Suprapubic skin (tissue), 4 donors: ENCODE results near the gene FBH1. TPM values are rescaled to one million over a fixed set of nuclear protein-coding genes. Genes with fewer than 3 reads are reported as not detected.
A peak's percentile ranks its signal among the peaks of the same experiment; 100 is the strongest.

Experiments used
- DNase-seq, 2 donors: peaks; one replicate each; pipeline ENCODE4 v3.0.0-alpha.2; 2019; ENCODE audit warnings: low spot score in 2 of 2
- H3K27ac ChIP-seq: fragments of 200-600 bp; sonication (generic); one replicate; pipeline ENCODE4 v1.5.1; 2019
- H3K27me3 ChIP-seq: fragments of 200-600 bp; sonication (generic); one replicate; pipeline ENCODE4 v1.5.1; 2019
- H3K36me3 ChIP-seq: fragments of 200-600 bp; sonication (generic); one replicate; pipeline ENCODE4 v1.5.1; 2019
- H3K4me1 ChIP-seq: fragments of 200-600 bp; sonication (generic); one replicate; pipeline ENCODE4 v1.5.1; 2019
- H3K4me3 ChIP-seq: fragments of 200-600 bp; sonication (generic); one replicate; pipeline ENCODE4 v1.5.1; 2019; ENCODE audit warnings: mild to moderate bottlenecking
- H3K9me3 ChIP-seq: fragments of 200-600 bp; sonication (generic); one replicate; pipeline ENCODE4 v1.5.1; 2019
- CTCF ChIP-seq, 2 donors: fragments of 200-600 bp in 1 of 2; fragments of 450-650 bp in 1 of 2; sonication (generic) in 1 of 2; IDR thresholded peaks; one replicate each; pipeline ENCODE4 v1.5.1; 2016 to 2019; ENCODE audit warnings: antibody characterized with exemption in 2 of 2, mild to moderate bottlenecking in 1 of 2, moderate library complexity in 1 of 2
- EP300 ChIP-seq: sonication (generic); formaldehyde crosslinking; IDR thresholded peaks from one replicate; pipeline ENCODE4 v1.6.1; 2017; ENCODE audit warnings: antibody characterized with exemption
- POLR2A ChIP-seq, 2 donors: fragments of 450-650 bp; IDR thresholded peaks; one replicate each; pipeline ENCODE4 v1.6.1; 2017; ENCODE audit warnings: antibody characterized with exemption in 2 of 2, mild to moderate bottlenecking in 2 of 2, moderate library complexity in 2 of 2
- POLR2AphosphoS5 ChIP-seq, 3 donors: sonication (generic); formaldehyde crosslinking; IDR thresholded peaks; one replicate each; pipeline ENCODE4 v1.6.1; 2017; ENCODE audit warnings: antibody characterized with exemption in 3 of 3
- WGBS: methylation state at CpG from one replicate; pipeline ENCODE4 v1.1.5; 2018; 5-methylcytosine and 5-hydroxymethylcytosine counted together
- total RNA-seq, 4 donors: library from RNA; depleted of rRNA; stranded (reverse); fragments of >200 nt; gene quantifications; one replicate each; pipeline ENCODE4 v1.1.0, GENCODE V29; 2016

FBH1 gene
- total RNA-seq, 4 donors from 2014 or later, result 70.9 to 131 (median 90.6) TPM

- DNase-seq, result peak in 1 of 2 donors; percentile 10
- WGBS, result 90% methylated on average over 4 of the region's 4 CpGs
- Histone ChIP-seq H3K9me3 (no peaks in the 10 kb centered on the region), H3K36me3 (peaks cover 81% of the 10 kb centered on the region), H3K27me3 (no peaks in the 10 kb centered on the region), H3K4me1 (no peaks in the 10 kb centered on the region), H3K4me3 (no peak overlapping the region), H3K27ac (no peak overlapping the region)
- TF ChIP-seq POLR2AphosphoS5 (IDR thresholded peaks at IDR 0.05) (no peak), EP300 (no peak), POLR2A (IDR thresholded peaks at IDR 0.05) (no peak), CTCF (IDR thresholded peaks at IDR 0.05) (no peak)
Observed at GRCh38 chr10:5911670-5912069, 21.6 kb downstream of the FBH1 start.

- Histone ChIP-seq H3K4me1 (peaks cover 7% of the 10 kb centered on the region), H3K4me3 (no peak overlapping the region), H3K27me3 (no peaks in the 10 kb centered on the region), H3K27ac (no peak overlapping the region), H3K36me3 (peaks cover 97% of the 10 kb centered on the region), H3K9me3 (no peaks in the 10 kb centered on the region)
- no peak for DNase-seq
- no peak for TF ChIP-seq POLR2AphosphoS5 (IDR thresholded peaks at IDR 0.05)
- TF ChIP-seq CTCF (IDR thresholded peaks at IDR 0.05), result no peak
- TF ChIP-seq POLR2A (IDR thresholded peaks at IDR 0.05), result no peak
- TF ChIP-seq EP300, result no peak
- WGBS, result 88% methylated on average over 4 of the region's 4 CpGs
Observed at GRCh38 chr10:5913736-5914135, 23.7 kb downstream of the FBH1 start.

GRCh38 chr10:5915451-5915850 is 25.4 kb downstream of the FBH1 start:
- TF ChIP-seq POLR2AphosphoS5 (IDR thresholded peaks at IDR 0.05) (no peak), CTCF (IDR thresholded peaks at IDR 0.05) (no peak), POLR2A (IDR thresholded peaks at IDR 0.05) (no peak)
- Histone ChIP-seq H3K36me3 (peaks cover 95% of the 10 kb centered on the region), H3K27me3 (no peaks in the 10 kb centered on the region), H3K27ac (no peak overlapping the region), H3K4me1 (peaks cover 7% of the 10 kb centered on the region), H3K4me3 (no peak overlapping the region), H3K9me3 (no peaks in the 10 kb centered on the region)
- WGBS, result 90% methylated on average over 14 of the region's 14 CpGs
- no peak for DNase-seq

GRCh38 chr10:5917305-5917704 is 27.3 kb downstream of the FBH1 start:
- no peak overlapping the region for H3K27ac ChIP-seq
- peaks cover 95% of the 10 kb centered on the region for H3K36me3 ChIP-seq
- no peak for TF ChIP-seq POLR2A (IDR thresholded peaks at IDR 0.05)
- no peak for TF ChIP-seq EP300
- no peaks in the 10 kb centered on the region for H3K9me3 ChIP-seq
- H3K27me3 ChIP-seq, result no peaks in the 10 kb centered on the region
- H3K4me1 ChIP-seq, result peaks cover 7% of the 10 kb centered on the region
- no peak overlapping the region for H3K4me3 ChIP-seq
- no peak for DNase-seq
- 98% methylated on average over 13 of the region's 13 CpGs for WGBS

- Histone ChIP-seq H3K27ac (peak overlapping the region; percentile 77), H3K4me1 (peaks cover 7% of the 10 kb centered on the region), H3K4me3 (no peak overlapping the region), H3K27me3 (no peaks in the 10 kb centered on the region), H3K9me3 (no peaks in the 10 kb centered on the region), H3K36me3 (peaks cover 96% of the 10 kb centered on the region)
- TF ChIP-seq POLR2A (IDR thresholded peaks at IDR 0.05), result no peak
- no peak for TF ChIP-seq POLR2AphosphoS5 (IDR thresholded peaks at IDR 0.05)
- no peak for TF ChIP-seq CTCF (IDR thresholded peaks at IDR 0.05)
- no peak for TF ChIP-seq EP300
- WGBS, result 54% methylated on average over 4 of the region's 4 CpGs
- DNase-seq, result no peak
Observed at GRCh38 chr10:5918763-5919162, 28.7 kb downstream of the FBH1 start.

GRCh38 chr10:5919568-5919967 is 29.5 kb downstream of the FBH1 start:
- peaks cover 7% of the 10 kb centered on the region for H3K4me1 ChIP-seq
- no peaks in the 10 kb centered on the region for H3K27me3 ChIP-seq
- peaks cover 96% of the 10 kb centered on the region for H3K36me3 ChIP-seq
- no peak overlapping the region for H3K27ac ChIP-seq
- no peaks in the 10 kb centered on the region for H3K9me3 ChIP-seq
- no peak overlapping the region for H3K4me3 ChIP-seq
- no peak for DNase-seq
- no peak for TF ChIP-seq EP300
- TF ChIP-seq CTCF (IDR thresholded peaks at IDR 0.05), result no peak
- TF ChIP-seq POLR2AphosphoS5 (IDR thresholded peaks at IDR 0.05), result no peak
- no peak for TF ChIP-seq POLR2A (IDR thresholded peaks at IDR 0.05)
- WGBS, result 94% methylated on average over 7 of the region's 7 CpGs
